ENCODE data around the gene ART5. TPM values are rescaled to one million over a fixed set of nuclear protein-coding genes. Genes with fewer than 3 reads are reported as not detected.

ART5 gene
- total and polyA plus RNA-seq, 8 donors, result 0.45 to 0.62 TPM; not detected in 6

DNA sequence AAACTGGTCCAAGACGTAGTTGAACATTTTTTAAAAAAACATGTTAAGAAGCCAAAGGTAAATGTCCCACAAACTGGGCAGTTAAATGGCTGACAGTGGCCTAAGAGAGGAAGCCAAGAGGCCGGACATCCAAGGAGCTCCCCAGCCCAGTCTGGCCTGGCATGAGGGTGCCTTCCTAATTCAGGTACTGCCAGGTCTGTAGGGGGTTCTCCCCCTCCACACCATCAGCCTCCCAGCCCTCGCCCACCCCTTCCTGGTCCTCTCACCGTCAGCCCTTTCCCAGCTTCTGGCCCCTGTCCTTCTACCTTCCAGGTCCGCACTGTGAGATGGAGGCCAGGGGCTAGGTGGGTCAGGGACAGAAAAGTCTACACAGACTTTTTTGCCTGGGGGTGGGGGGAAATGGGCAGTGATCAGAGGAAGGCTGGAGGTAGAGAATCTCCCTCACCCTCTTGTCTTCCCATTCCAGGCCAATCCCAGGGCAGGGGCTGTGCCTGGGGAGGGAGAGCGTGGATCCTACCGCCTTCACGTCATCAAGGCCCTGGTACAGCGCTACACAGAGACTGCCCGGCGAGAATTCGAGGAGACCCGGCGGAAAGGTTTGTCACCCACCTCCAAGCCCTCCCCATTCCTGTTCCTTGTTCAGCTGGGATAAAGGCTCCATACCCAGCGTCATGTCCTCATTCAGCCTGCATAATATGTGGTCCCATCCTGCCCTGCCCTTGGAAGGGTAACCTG is 6.0 kb downstream of the ART5 start:
- 87 to 97% (median 93%) methylated on average over 12 to 15 of the region's 15 CpGs for WGBS, 5 donors
- Histone ChIP-seq H3K4me3 (no peak overlapping the region), H3K4me1 (no peaks in the 10 kb centered on the region), H3K9me3 (no peaks in the 10 kb centered on the region), H3K27me3 (no peaks in the 10 kb centered on the region), H3K27ac (no peak overlapping the region), H3K36me3 (no peaks in the 10 kb centered on the region)
- no peak for TF ChIP-seq POLR2A (IDR thresholded peaks at IDR 0.05)
- intact Hi-C loops (cut with DNase I; ENCODE audit: low total_unique reads), result no loop called here
- DNase-seq, result no peak

GRCh38 chr11:3632070-3632660 is 9.6 kb downstream of the ART5 start:
- TF ChIP-seq POLR2AphosphoS5 (IDR thresholded peaks at IDR 0.05), result no peak
- TF ChIP-seq EP300 (IDR thresholded peaks at IDR 0.05), result no peak
- no peak for TF ChIP-seq CTCF (IDR thresholded peaks at IDR 0.05)
- no peak for TF ChIP-seq POLR2A (IDR thresholded peaks at IDR 0.05)
- Histone ChIP-seq H3K27me3 (no peaks in the 10 kb centered on the region), H3K9me3 (no peaks in the 10 kb centered on the region), H3K36me3 (no peaks in the 10 kb centered on the region), H3K27ac (no peak overlapping the region), H3K4me3 (no peak overlapping the region), H3K4me1 (no peaks in the 10 kb centered on the region)
- intact Hi-C loops (cut with DNase I; ENCODE audit: low total_unique reads), result no loop called here
- 86 to 94% (median 91%) methylated on average over 5 of the region's 5 CpGs for WGBS, 5 donors
- DNase-seq, result no peak

DNA sequence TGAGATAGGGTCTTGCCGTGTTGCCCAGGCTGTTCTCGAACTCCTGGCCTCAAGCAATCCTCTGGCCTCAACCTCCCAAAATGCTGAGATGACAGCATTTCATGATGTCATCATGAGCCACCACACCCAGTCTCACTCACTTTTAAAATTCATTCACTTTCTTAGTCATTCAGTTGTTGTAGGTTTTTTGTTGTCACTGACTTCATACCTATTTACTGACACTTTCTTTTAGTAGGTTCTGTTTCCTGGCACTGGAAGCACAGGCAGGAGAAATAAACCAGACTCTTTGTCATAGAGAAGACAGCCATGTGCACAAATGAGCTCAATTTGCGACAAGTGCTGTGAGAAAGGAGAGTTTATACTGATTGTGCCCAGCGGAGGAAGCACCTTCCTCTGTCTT is 10.5 kb downstream of the ART5 start:
- WGBS, 5 donors, result 80 to 93% (median 90%) methylated on average over 4 of the region's 4 CpGs

GRCh38 chr11:3627291-3627690 is 14.5 kb downstream of the ART5 start:
- DNase-seq, result no peak
- TF ChIP-seq POLR2AphosphoS5 (IDR thresholded peaks at IDR 0.05) (no peak), EP300 (IDR thresholded peaks at IDR 0.05) (no peak)
- intact Hi-C loops (cut with DNase I; ENCODE audit: low total_unique reads), result no loop called here
- H3K36me3 ChIP-seq, result no peaks in the 10 kb centered on the region
- H3K27ac ChIP-seq, result no peak overlapping the region
- no peaks in the 10 kb centered on the region for H3K27me3 ChIP-seq
- 92 to 100% (median 100%) methylated on average over 1 of the region's 1 CpG for WGBS, 5 donors
- no peak overlapping the region for H3K4me3 ChIP-seq
- H3K9me3 ChIP-seq, result no peaks in the 10 kb centered on the region
- no peaks in the 10 kb centered on the region for H3K4me1 ChIP-seq

More for the DNA sequence above, 10.5 kb downstream of the ART5 start:
- no peak overlapping the region for H3K27ac ChIP-seq
- H3K4me3 ChIP-seq, result no peak overlapping the region
- H3K36me3 ChIP-seq, result no peaks in the 10 kb centered on the region
- intact Hi-C loops (cut with DNase I; ENCODE audit: low total_unique reads), result no loop called here
- H3K9me3 ChIP-seq, result no peaks in the 10 kb centered on the region
- no peak for TF ChIP-seq POLR2A (IDR thresholded peaks at IDR 0.05)
- TF ChIP-seq CTCF (IDR thresholded peaks at IDR 0.05), result no peak
- TF ChIP-seq EP300 (IDR thresholded peaks at IDR 0.05), result no peak
- no peak for TF ChIP-seq POLR2AphosphoS5 (IDR thresholded peaks at IDR 0.05)
- H3K4me1 ChIP-seq, result no peaks in the 10 kb centered on the region
- no peaks in the 10 kb centered on the region for H3K27me3 ChIP-seq
- no peak for DNase-seq

GRCh38 chr11:3626250-3626960 is 15.4 kb downstream of the ART5 start:
- H3K27ac ChIP-seq, result no peak overlapping the region
- no peak for DNase-seq
- TF ChIP-seq EP300 (IDR thresholded peaks at IDR 0.05), result no peak
- TF ChIP-seq POLR2AphosphoS5 (IDR thresholded peaks at IDR 0.05), result no peak
- TF ChIP-seq CTCF (IDR thresholded peaks at IDR 0.05), result no peak
- no peak for TF ChIP-seq POLR2A (IDR thresholded peaks at IDR 0.05)
- no peak overlapping the region for H3K4me3 ChIP-seq
- no peaks in the 10 kb centered on the region for H3K36me3 ChIP-seq
- H3K27me3 ChIP-seq, result no peaks in the 10 kb centered on the region
- WGBS, 5 donors, result 72 to 85% (median 83%) methylated on average over 22 to 23 of the region's 23 CpGs
- no peaks in the 10 kb centered on the region for H3K4me1 ChIP-seq
- no peaks in the 10 kb centered on the region for H3K9me3 ChIP-seq
- intact Hi-C loops (cut with DNase I; ENCODE audit: low total_unique reads), result no loop called here
